ENCODE measurements around the gene ARHGAP15.

The ARHGAP15 gene

DNA sequence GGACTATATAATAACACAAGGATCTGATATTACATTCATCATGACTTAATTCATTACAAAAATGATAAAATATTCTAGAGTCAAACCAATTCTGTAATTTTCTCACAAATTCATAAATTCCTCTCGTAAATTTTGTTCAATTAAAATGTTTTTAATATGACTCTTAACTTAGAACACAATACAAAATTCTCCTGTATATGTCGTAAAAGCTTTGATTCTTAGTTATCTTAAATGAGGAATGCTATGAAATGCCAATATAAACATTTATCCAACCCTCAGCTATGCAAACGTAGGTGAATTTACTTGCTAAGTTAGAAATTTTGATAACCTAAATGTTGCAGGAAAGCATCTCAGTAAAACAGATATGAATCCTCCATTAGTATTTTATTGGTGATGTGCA is 28.9 kb downstream of the ARHGAP15 start:
- Histone ChIP-seq H3K36me3 (ENCODE audit: control insufficient read depth, insufficient read depth, low read length, severe bottlenecking) (no peaks in the 10 kb centered on the region), H3K4me1 (ENCODE audit: control insufficient read depth, insufficient read depth, low read length) (no peaks in the 10 kb centered on the region), H3K27me3 (replicated peaks; ENCODE audit: control insufficient read depth, insufficient read depth, low read length) (no peaks in the 10 kb centered on the region), H3K9ac (ENCODE audit: low read length) (no peak overlapping the region), H3K9me3 (ENCODE audit: control insufficient read depth, low read length) (no peaks in the 10 kb centered on the region), H3K4me3 (ENCODE audit: low read length) (no peak overlapping the region)
- DNase-seq (ENCODE audit: low read depth): no peak

DNA sequence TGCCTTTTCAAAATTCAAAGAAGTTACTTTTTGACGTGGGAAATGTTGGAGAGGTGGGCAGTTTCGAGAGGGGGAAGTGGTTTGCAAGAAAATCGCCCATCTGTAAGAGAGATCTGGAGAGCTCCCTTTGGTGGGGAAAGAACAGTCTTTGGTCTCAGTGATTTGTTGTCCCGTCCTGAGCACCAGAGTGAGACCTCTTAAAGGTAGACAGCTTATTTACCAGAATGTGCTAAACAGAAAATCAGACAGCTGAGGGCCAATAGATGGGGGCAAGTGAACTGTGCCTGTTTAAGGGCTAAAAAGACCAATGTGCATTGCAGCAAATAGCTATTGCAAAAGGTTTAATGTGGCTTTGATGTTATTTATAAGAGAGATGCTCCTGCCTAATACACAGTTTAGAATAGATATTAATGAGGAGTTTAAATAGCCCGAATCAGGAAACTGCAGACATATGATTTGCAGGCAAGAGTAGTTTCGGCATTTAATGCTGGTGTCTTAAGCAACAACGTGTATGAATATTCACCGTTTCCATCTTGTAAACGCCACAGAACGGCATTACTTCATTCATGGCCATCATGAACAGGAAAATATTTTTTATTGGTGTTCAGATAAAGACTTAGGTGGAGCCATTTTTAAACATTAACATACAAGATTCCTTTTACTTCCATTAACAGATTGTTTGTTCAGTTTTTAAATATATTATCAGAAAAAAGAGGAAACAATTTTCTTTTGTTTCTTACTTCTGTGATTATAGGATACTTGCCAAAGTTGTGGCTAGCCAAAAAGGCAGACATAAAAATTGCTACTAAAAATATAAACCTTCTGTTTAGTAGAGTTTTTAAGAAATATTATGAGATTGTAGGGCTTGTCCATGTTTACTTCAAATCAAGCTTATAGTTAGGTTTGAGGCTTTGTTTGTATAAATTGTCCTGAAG is 29.6 kb downstream of the ARHGAP15 start:
- no peak overlapping the region for H3K4me3 ChIP-seq (ENCODE audit: low read length)

DNA sequence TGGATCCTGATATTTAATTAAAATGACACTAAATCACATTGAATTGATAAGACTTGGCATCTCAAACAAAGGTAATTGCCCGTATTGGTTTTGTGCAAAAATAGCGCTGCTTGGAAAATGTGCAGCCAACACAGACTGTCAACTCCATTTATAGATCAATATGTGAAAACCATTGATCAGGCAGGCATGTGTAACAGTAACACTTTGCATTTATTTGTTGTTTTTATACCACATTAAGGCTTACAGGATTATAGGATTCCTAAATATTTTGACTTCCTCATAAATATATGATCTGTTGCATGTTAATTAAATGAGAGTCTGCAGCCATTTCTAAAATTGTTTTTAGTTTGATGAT is 30.2 kb downstream of the ARHGAP15 start:
- no peak overlapping the region for H3K4me3 ChIP-seq (ENCODE audit: low read length)
- H3K9ac ChIP-seq (ENCODE audit: low read length): no peak overlapping the region
- no peak for DNase-seq (ENCODE audit: low read depth)
- H3K4me1 ChIP-seq (ENCODE audit: control insufficient read depth, insufficient read depth, low read length): no peaks in the 10 kb centered on the region
- H3K9me3 ChIP-seq (ENCODE audit: control insufficient read depth, low read length): no peaks in the 10 kb centered on the region
- no peaks in the 10 kb centered on the region for H3K36me3 ChIP-seq (ENCODE audit: control insufficient read depth, insufficient read depth, low read length, severe bottlenecking)
- H3K27me3 ChIP-seq (replicated peaks; ENCODE audit: control insufficient read depth, insufficient read depth, low read length): no peaks in the 10 kb centered on the region

More for the DNA sequence above, 29.6 kb downstream of the ARHGAP15 start:
- Histone ChIP-seq H3K27me3 (replicated peaks; ENCODE audit: control insufficient read depth, insufficient read depth, low read length) (no peaks in the 10 kb centered on the region), H3K36me3 (ENCODE audit: control insufficient read depth, insufficient read depth, low read length, severe bottlenecking) (no peaks in the 10 kb centered on the region), H3K4me1 (ENCODE audit: control insufficient read depth, insufficient read depth, low read length) (no peaks in the 10 kb centered on the region), H3K9me3 (ENCODE audit: control insufficient read depth, low read length) (no peaks in the 10 kb centered on the region), H3K9ac (ENCODE audit: low read length) (no peak overlapping the region)
- no peak for DNase-seq (ENCODE audit: low read depth)

DNA sequence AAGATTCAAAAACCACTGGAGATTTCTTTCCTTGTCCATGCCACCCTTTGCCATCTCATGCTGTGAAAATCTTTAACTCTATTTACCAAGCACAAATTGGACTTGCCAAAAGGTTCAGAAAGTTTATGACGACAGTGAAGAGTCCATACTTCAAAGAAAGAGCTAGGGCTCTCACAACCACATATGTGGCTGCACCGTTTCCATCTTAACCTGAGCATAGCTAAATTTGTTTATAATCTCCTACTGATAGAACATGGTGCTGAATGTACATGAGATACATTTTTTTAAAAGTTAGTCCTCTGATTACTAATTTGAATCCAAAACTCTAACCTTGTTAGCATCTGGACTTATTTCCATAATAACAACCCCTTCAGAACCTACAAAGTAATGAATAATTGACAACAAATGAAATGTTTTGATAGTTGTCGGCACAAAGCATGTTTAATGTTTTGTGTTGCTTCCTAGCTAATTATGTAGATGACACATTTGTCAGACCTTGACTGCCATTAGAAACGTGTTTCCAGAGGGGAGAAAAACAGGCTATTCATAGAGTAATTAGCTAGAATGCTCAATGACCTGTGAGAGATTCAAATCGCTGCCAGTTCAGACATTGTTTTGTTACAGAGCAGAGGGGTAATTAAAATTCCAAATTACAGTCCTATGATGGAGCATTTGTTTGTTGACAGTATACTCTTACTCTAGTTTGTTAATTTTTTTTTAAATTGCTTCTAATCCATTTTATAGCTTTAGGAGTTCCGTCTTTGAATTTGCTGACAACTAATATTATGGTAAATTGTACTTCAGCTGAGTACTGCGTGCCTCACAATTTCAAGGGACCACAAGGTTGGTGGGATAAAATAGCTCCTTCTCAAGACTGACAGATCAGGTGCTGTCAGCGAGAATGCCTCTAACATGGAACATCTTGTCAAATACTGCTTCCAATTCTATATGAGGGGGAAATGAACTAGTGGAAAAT is 31.8 kb downstream of the ARHGAP15 start:
- Histone ChIP-seq H3K36me3 (ENCODE audit: control insufficient read depth, insufficient read depth, low read length, severe bottlenecking) (no peaks in the 10 kb centered on the region), H3K4me3 (ENCODE audit: low read length) (no peak overlapping the region), H3K9ac (ENCODE audit: low read length) (no peak overlapping the region), H3K27me3 (replicated peaks; ENCODE audit: control insufficient read depth, insufficient read depth, low read length) (no peaks in the 10 kb centered on the region), H3K4me1 (ENCODE audit: control insufficient read depth, insufficient read depth, low read length) (no peaks in the 10 kb centered on the region), H3K9me3 (ENCODE audit: control insufficient read depth, low read length) (no peaks in the 10 kb centered on the region)
- DNase-seq (ENCODE audit: low read depth): no peak

DNA sequence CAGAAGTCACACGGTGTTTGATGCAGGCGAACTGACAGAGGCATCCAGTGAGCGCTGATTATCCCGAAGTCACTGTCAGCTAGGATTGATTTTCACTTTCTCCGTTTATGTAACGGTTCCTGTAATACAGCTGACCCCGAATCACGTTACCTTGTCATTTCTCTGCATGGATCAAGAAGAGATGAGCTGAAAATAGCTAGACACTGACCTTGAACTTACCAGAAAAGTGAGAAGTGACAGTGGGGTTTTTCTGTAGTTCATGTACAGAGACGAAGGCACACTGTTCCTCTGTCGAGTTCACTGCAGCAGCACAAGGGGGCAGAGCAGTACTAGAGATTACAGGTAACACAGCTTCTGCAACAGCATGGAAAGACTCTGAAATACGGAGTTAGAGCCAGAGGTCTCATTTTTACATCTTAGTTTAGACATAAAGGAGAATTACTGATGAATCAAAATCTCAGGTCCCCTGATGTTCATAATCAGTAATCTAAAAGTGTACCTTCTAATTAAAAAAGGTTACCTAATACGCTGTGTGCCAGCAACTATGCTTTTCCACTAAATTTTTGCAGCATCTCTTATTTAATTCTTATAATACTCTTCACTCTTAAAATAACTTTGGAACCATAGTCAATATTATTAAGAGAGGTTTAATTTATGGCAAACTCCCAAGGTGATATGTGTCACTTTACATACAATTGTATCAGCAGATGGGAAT is 33.1 kb downstream of the ARHGAP15 start:
- no peaks in the 10 kb centered on the region for H3K36me3 ChIP-seq (ENCODE audit: control insufficient read depth, insufficient read depth, low read length, severe bottlenecking)
- DNase-seq (ENCODE audit: low read depth): peak; percentile 21
- no peak overlapping the region for H3K9ac ChIP-seq (ENCODE audit: low read length)
- no peaks in the 10 kb centered on the region for H3K9me3 ChIP-seq (ENCODE audit: control insufficient read depth, low read length)
- peak overlapping the region; percentile 23 for H3K4me3 ChIP-seq (ENCODE audit: low read length)
- H3K4me1 ChIP-seq (ENCODE audit: control insufficient read depth, insufficient read depth, low read length): no peaks in the 10 kb centered on the region
- H3K27me3 ChIP-seq (replicated peaks; ENCODE audit: control insufficient read depth, insufficient read depth, low read length): no peaks in the 10 kb centered on the region

DNA sequence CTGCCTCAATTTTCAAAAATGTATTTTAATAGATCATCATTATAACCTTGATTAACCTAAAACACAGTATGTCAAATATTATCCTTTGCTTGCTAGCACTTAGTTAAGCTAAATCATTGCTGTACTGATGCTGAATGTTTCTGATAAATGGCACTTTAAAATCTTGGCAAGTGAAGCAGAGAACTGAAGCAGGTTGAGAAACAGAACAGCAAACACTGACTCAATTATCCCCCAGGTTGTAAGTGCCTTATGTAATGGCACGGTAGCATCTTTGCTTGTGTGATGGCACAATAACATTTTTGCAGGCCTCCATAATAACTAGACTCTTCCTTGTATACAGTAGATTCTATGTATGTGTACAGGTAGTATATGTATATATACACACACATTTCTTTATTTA is 33.8 kb downstream of the ARHGAP15 start:
- no peaks in the 10 kb centered on the region for H3K4me1 ChIP-seq (ENCODE audit: control insufficient read depth, insufficient read depth, low read length)
- H3K4me3 ChIP-seq (ENCODE audit: low read length): no peak overlapping the region
- no peak overlapping the region for H3K9ac ChIP-seq (ENCODE audit: low read length)
- H3K9me3 ChIP-seq (ENCODE audit: control insufficient read depth, low read length): no peaks in the 10 kb centered on the region
- H3K36me3 ChIP-seq (ENCODE audit: control insufficient read depth, insufficient read depth, low read length, severe bottlenecking): no peaks in the 10 kb centered on the region
- H3K27me3 ChIP-seq (replicated peaks; ENCODE audit: control insufficient read depth, insufficient read depth, low read length): no peaks in the 10 kb centered on the region
- DNase-seq (ENCODE audit: low read depth): no peak

DNA sequence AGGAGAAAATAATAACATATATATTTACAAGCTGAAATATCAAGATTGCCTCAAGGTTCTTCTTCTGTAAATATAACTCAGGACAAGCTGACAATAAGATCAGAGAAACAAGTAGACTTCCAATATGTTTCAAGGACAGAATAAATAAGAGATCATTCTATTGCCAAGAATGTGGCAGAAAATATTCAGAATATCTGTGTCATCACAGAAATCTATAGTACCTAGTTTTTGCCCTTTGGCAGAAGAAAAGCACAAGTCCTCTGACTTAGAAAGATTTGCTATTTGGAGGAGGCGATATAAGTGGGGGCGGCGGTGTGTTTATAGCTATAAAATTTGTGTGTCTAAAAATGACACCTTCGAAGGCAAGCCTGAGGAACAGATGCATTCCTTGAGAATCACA is 34.3 kb downstream of the ARHGAP15 start:
- Histone ChIP-seq H3K36me3 (ENCODE audit: control insufficient read depth, insufficient read depth, low read length, severe bottlenecking) (no peaks in the 10 kb centered on the region), H3K9me3 (ENCODE audit: control insufficient read depth, low read length) (no peaks in the 10 kb centered on the region), H3K4me3 (ENCODE audit: low read length) (no peak overlapping the region), H3K4me1 (ENCODE audit: control insufficient read depth, insufficient read depth, low read length) (no peaks in the 10 kb centered on the region), H3K27me3 (replicated peaks; ENCODE audit: control insufficient read depth, insufficient read depth, low read length) (no peaks in the 10 kb centered on the region), H3K9ac (ENCODE audit: low read length) (no peak overlapping the region)
- no peak for DNase-seq (ENCODE audit: low read depth)

DNA sequence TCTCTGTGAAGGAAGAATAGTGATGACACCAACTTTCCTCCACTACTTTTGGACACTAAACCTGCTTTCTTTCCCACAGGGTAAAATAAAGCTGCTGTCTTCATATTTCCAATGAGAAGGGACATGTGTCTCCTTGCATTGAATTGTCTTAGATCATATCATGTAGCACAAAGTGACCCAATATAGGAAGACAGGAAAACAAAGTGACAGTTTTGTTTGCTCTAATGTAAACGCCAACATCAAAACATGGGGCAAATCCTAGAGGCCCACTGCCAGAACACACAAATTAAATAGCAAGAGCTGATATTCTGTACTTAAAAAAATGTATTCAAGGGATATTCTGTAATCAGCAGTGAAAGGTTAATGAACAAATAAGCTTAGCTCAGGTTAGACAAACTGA is 36.1 kb downstream of the ARHGAP15 start:
- no peaks in the 10 kb centered on the region for H3K9me3 ChIP-seq (ENCODE audit: control insufficient read depth, low read length)
- no peak for DNase-seq (ENCODE audit: low read depth)
- no peak overlapping the region for H3K4me3 ChIP-seq (ENCODE audit: low read length)
- H3K4me1 ChIP-seq (ENCODE audit: control insufficient read depth, insufficient read depth, low read length): no peaks in the 10 kb centered on the region
- no peaks in the 10 kb centered on the region for H3K27me3 ChIP-seq (replicated peaks; ENCODE audit: control insufficient read depth, insufficient read depth, low read length)
- H3K36me3 ChIP-seq (ENCODE audit: control insufficient read depth, insufficient read depth, low read length, severe bottlenecking): no peaks in the 10 kb centered on the region
- H3K9ac ChIP-seq (ENCODE audit: low read length): no peak overlapping the region

DNA sequence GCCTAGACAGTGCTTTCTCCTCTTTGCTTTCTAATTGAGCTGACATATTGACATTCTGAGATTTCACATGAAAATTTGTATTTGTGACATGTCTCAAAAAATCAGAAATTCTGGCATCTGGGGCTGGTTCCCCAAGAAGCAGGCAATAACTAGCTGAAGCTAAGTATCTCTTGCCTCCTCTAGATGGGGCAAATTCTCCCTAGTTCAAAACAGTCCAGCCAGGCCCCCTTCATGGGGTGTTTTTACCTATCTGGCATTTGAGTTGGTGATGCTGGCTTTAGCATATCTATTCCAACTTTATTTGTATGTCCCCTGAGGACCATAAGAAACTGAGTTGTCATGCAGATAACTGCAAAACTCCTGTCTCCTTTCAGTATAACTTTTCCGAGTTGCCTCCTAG is 39.9 kb downstream of the ARHGAP15 start:
- no peaks in the 10 kb centered on the region for H3K27me3 ChIP-seq (replicated peaks; ENCODE audit: control insufficient read depth, insufficient read depth, low read length)
- no peak for DNase-seq (ENCODE audit: low read depth)
- no peak overlapping the region for H3K9ac ChIP-seq (ENCODE audit: low read length)
- no peaks in the 10 kb centered on the region for H3K36me3 ChIP-seq (ENCODE audit: control insufficient read depth, insufficient read depth, low read length, severe bottlenecking)
- no peaks in the 10 kb centered on the region for H3K4me1 ChIP-seq (ENCODE audit: control insufficient read depth, insufficient read depth, low read length)
- no peaks in the 10 kb centered on the region for H3K9me3 ChIP-seq (ENCODE audit: control insufficient read depth, low read length)
- H3K4me3 ChIP-seq (ENCODE audit: low read length): no peak overlapping the region

DNA sequence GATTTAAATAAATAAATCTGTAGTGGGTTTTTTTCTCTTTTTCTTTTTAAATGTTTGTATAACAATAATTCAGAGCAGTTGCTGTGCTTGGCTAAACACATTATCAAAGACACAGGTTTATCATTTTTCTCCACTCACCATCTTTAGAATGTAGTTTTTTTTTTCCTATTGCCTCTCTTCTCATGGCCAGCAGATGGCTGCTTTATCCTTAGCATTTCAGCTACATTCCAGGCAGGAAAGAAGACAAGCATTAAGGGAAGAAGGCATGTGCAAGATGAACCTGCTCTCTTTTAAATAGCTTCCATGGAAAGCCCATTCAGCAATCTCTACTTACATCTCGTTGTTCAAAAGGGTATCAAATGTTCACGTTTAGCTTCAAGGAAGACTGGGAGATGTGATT is 42.6 kb downstream of the ARHGAP15 start:
- no peaks in the 10 kb centered on the region for H3K36me3 ChIP-seq (ENCODE audit: control insufficient read depth, insufficient read depth, low read length, severe bottlenecking)
- no peak overlapping the region for H3K9ac ChIP-seq (ENCODE audit: low read length)
- no peak overlapping the region for H3K4me3 ChIP-seq (ENCODE audit: low read length)
- no peaks in the 10 kb centered on the region for H3K4me1 ChIP-seq (ENCODE audit: control insufficient read depth, insufficient read depth, low read length)
- no peaks in the 10 kb centered on the region for H3K9me3 ChIP-seq (ENCODE audit: control insufficient read depth, low read length)
- peak; percentile 41 for DNase-seq (ENCODE audit: low read depth)
- no peaks in the 10 kb centered on the region for H3K27me3 ChIP-seq (replicated peaks; ENCODE audit: control insufficient read depth, insufficient read depth, low read length)

DNA sequence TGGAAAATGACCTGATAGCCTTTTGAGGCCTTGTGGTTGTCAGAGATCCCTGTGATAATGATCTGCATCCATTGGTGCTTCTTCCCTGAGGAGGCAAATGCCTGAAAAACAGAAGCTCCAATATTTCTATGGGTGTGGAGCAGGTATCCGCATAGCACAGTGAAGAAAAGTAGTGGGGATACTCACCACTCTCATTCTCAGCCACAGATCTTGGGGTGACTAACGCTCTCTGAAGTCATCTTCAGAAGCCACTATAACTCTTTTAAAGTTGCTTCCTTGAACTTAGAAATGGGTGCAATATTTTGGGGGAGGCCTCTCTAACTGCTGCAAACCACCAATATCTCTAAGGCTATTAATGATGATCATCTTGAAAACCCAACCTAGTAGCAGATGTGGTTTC is 46.2 kb downstream of the ARHGAP15 start:
- Histone ChIP-seq H3K9ac (ENCODE audit: low read length) (no peak overlapping the region), H3K4me1 (ENCODE audit: control insufficient read depth, insufficient read depth, low read length) (no peaks in the 10 kb centered on the region), H3K36me3 (ENCODE audit: control insufficient read depth, insufficient read depth, low read length, severe bottlenecking) (no peaks in the 10 kb centered on the region), H3K9me3 (ENCODE audit: control insufficient read depth, low read length) (no peaks in the 10 kb centered on the region), H3K4me3 (ENCODE audit: low read length) (no peak overlapping the region), H3K27me3 (replicated peaks; ENCODE audit: control insufficient read depth, insufficient read depth, low read length) (no peaks in the 10 kb centered on the region)
- no peak for DNase-seq (ENCODE audit: low read depth)
